RWPE2 (cell line): ENCODE results near the gene NIPAL3.

Experiments
- ATAC-seq: fragments of 200-7000 bp; cut with Tn5 transposase; 3 replicates; pipeline ENCODE4 v1.9.1; 2021; ENCODE audit warnings: low read depth
- DNase-seq: peaks from one replicate; pipeline ENCODE4 v3.0.0-alpha.2; 2020; ENCODE audit warnings: low spot score
- H3K27ac ChIP-seq: fragments of 450-650 bp; 2 replicates; pipeline ENCODE4 v1.5.1; 2017; ENCODE audit warnings: mild to moderate bottlenecking; ENCODE audit not compliant: poor library complexity, severe bottlenecking
- H3K27me3 ChIP-seq: fragments of 250-450 bp; sonication (Bioruptor Pico); 2 replicates; pipeline ENCODE4 v1.5.1; 2021; ENCODE audit warnings: mild to moderate bottlenecking, moderate library complexity; ENCODE audit not compliant: insufficient read depth, poor library complexity, severe bottlenecking
- H3K36me3 ChIP-seq: fragments of 250-450 bp; sonication (Bioruptor Pico); 2 replicates; pipeline ENCODE4 v1.5.1; 2020; ENCODE audit warnings: low read depth, mild to moderate bottlenecking, moderate library complexity
- H3K4me1 ChIP-seq: fragments of 250-450 bp; sonication (Bioruptor Pico); 2 replicates; pipeline ENCODE4 v1.5.1; 2021; ENCODE audit warnings: mild to moderate bottlenecking, moderate library complexity; ENCODE audit not compliant: insufficient read depth, poor library complexity, severe bottlenecking
- H3K4me3 ChIP-seq: fragments of 250-450 bp; sonication (Bioruptor Pico); 2 replicates; pipeline ENCODE4 v1.5.1; 2021; ENCODE audit warnings: mild to moderate bottlenecking, moderate library complexity; ENCODE audit not compliant: severe bottlenecking
- H3K9me3 ChIP-seq: fragments of 250-450 bp; sonication (Bioruptor Pico); 2 replicates; pipeline ENCODE4 v1.5.1; 2021; ENCODE audit warnings: mild to moderate bottlenecking, moderate library complexity; ENCODE audit not compliant: severe bottlenecking
- CTCF ChIP-seq: fragments of 450-650 bp; IDR thresholded peaks from one replicate; pipeline ENCODE4 v1.5.1; 2017; ENCODE audit warnings: mild to moderate bottlenecking, moderate library complexity; ENCODE audit not compliant: poor library complexity, severe bottlenecking

Gene NIPAL3

GRCh38 chr1:24498589-24498988 lies 83.0 kb downstream of the NIPAL3 start:
- Histone ChIP-seq H3K9me3 (no peaks in the 10 kb centered on the region), H3K4me1 (peaks cover under 1% of the 10 kb centered on the region), H3K27ac (no peak overlapping the region), H3K4me3 (no peak overlapping the region), H3K27me3 (no peaks in the 10 kb centered on the region), H3K36me3 (no peaks in the 10 kb centered on the region)
- DNase-seq, result no peak
- TF ChIP-seq CTCF, result no peak
- ATAC-seq, result no peak

- DNase-seq (no peak), ATAC-seq (no peak)
- TF ChIP-seq CTCF, result no peak
- Histone ChIP-seq H3K4me1 (peaks cover 12% of the 10 kb centered on the region), H3K27ac (no peak overlapping the region), H3K36me3 (no peaks in the 10 kb centered on the region), H3K4me3 (no peak overlapping the region), H3K27me3 (no peaks in the 10 kb centered on the region), H3K9me3 (no peaks in the 10 kb centered on the region)
Measured at GRCh38 chr1:24500448-24501048, 84.9 kb downstream of the NIPAL3 start.

- DNase-seq, result no peak
- Histone ChIP-seq H3K4me1 (peaks cover 12% of the 10 kb centered on the region), H3K27ac (peak overlapping the region; percentile 60), H3K36me3 (no peaks in the 10 kb centered on the region), H3K4me3 (peak overlapping the region; percentile 52), H3K9me3 (no peaks in the 10 kb centered on the region), H3K27me3 (no peaks in the 10 kb centered on the region)
- ATAC-seq, result no peak; the same call in 2 of the 3 replicates
- no peak for TF ChIP-seq CTCF
Measured at GRCh38 chr1:24501371-24502064, 85.9 kb downstream of the NIPAL3 start.

- no peak for TF ChIP-seq CTCF
- Histone ChIP-seq H3K36me3 (no peaks in the 10 kb centered on the region), H3K9me3 (no peaks in the 10 kb centered on the region), H3K27ac (peak overlapping the region; percentile 60), H3K4me3 (peak overlapping the region; percentile 52), H3K4me1 (peaks cover 12% of the 10 kb centered on the region), H3K27me3 (no peaks in the 10 kb centered on the region)
- DNase-seq (peak; percentile 78), ATAC-seq (peak; percentile 77)
Measured at GRCh38 chr1:24502065-24502708, 86.6 kb downstream of the NIPAL3 start.
